Kidney capillary endothelial cell (primary cell): Measurements from ENCODE around the gene TSPAN31.
A peak's percentile ranks its signal among the peaks of the same experiment; 100 is the strongest.
"Not testable (repeated sequence)": the region's sequence is repeated elsewhere in the genome, so short reads cannot be mapped to it uniquely, and the experiment has no call there.

Source experiments
- DNase-seq: peaks from one replicate; pipeline ENCODE4 v3.0.0-alpha.2; 2018; ENCODE audit warnings: low spot score

Gene TSPAN31

GRCh38 chr12:57767305-57767698 lies 22.5 kb downstream of the TSPAN31 start:
- DNase-seq = no peak

- DNase-seq = no peak
These were observed 23.0 kb downstream of the TSPAN31 start for GRCh38 chr12:57767876-57768275.

GRCh38 chr12:57769594-57769993 lies 24.8 kb downstream of the TSPAN31 start:
- DNase-seq = no peak

- no peak for DNase-seq
These were observed 25.9 kb downstream of the TSPAN31 start for GRCh38 chr12:57770734-57771133.

GRCh38 chr12:57771236-57771872 lies 26.5 kb downstream of the TSPAN31 start:
- peak; percentile 81 for DNase-seq

- peak; percentile 92 for DNase-seq
These were observed 27.1 kb downstream of the TSPAN31 start, which contains the start of gene METTL1 for GRCh38 chr12:57771873-57772428. METTL1 (minus strand) TSS chr12:57772105; CDS start chr12:57772083, 22 bp downstream.

GRCh38 chr12:57772429-57773322 lies 27.8 kb downstream of the TSPAN31 start, which contains the start of gene EEF1AKMT3:
EEF1AKMT3 (plus strand) TSS chr12:57772614; CDS start chr12:57772725, 111 bp downstream.
- DNase-seq = no peak

- not testable (repeated sequence) for DNase-seq
These were observed 29.8 kb downstream of the TSPAN31 start for GRCh38 chr12:57774634-57775033.

GRCh38 chr12:57775044-57775443 lies 30.2 kb downstream of the TSPAN31 start:
- no peak for DNase-seq

- no peak for DNase-seq
These were observed 30.9 kb downstream of the TSPAN31 start for GRCh38 chr12:57775563-57776246.

- no peak for DNase-seq
These were observed 31.4 kb downstream of the TSPAN31 start for GRCh38 chr12:57776247-57776587.

- DNase-seq = no peak
These were observed 32.5 kb downstream of the TSPAN31 start for GRCh38 chr12:57777367-57777766.

GRCh38 chr12:57777911-57778310 lies 33.1 kb downstream of the TSPAN31 start:
- DNase-seq = no peak

GRCh38 chr12:57779736-57780135 lies 34.9 kb downstream of the TSPAN31 start:
- DNase-seq = no peak

GRCh38 chr12:57780284-57780897 lies 35.6 kb downstream of the TSPAN31 start:
- DNase-seq = no peak

GRCh38 chr12:57781244-57781643 lies 36.4 kb downstream of the TSPAN31 start:
- no peak for DNase-seq

- DNase-seq = no peak
These were observed 37.0 kb downstream of the TSPAN31 start for GRCh38 chr12:57781801-57782200.

GRCh38 chr12:57782243-57782607 lies 37.4 kb downstream of the TSPAN31 start:
- DNase-seq = no peak

- DNase-seq = peak; percentile 83
These were observed 38.0 kb downstream of the TSPAN31 start, which contains the start of gene TSFM for GRCh38 chr12:57782608-57783465. TSFM (plus strand) TSS chr12:57782787; CDS start chr12:57782802, 15 bp downstream.

- DNase-seq = no peak
These were observed 38.6 kb downstream of the TSPAN31 start for GRCh38 chr12:57783466-57783801.

GRCh38 chr12:57783861-57784260 lies 39.0 kb downstream of the TSPAN31 start:
- DNase-seq = no peak
